Measurements from ENCODE around the gene USF2. TPM values are rescaled to one million over a fixed set of nuclear protein-coding genes. Genes with fewer than 3 reads are reported as not detected.

The USF2 gene
- total and polyA plus RNA-seq, 2 of the 8 experiments (the other 6 are each of a cell fraction or from before 2014, with no cell fraction given), result 74.1 to 109 TPM

DNA sequence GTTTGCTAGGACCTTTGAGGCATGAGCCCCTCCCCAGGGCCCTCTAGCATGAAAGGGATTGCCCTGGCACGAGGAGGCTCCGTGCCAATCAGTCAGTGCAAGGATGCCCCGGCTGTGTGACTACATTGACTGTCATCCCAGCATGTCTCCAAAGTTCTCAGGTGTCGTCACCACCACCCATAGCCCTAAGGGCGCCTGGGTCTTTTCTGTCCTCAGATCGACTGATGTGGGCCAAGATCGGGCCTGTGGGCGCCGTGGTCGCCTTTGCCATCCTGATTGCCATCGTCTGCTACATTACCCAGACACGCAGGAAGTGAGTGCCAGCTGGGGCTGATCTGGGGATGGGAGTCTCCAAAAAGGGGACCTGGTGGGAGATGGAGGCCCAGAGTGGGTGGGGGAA lies 41.6 kb downstream of the USF2 start:
- peaks cover 0 to 2% (median 0%) of the 10 kb centered on the region in 4 experiments; a peak in 1 of 7 replicates for H3K4me1 ChIP-seq (replicated peaks in 1 of 4; ENCODE audit: control insufficient read depth in 3 of 4, insufficient read depth in 4 of 4, low read length in 3 of 4)
- H4K20me1 ChIP-seq (replicated peaks in 1 of 2; ENCODE audit: control insufficient read depth in 1 of 2, insufficient read depth in 2 of 2, low read length in 2 of 2), result no peaks in the 10 kb centered on the region
- H2AK5ac ChIP-seq (ENCODE audit: low read depth, low read length), result no peak overlapping the region
- CTCF ChIA-PET (ENCODE audit: partially characterized antibody), result interaction anchor here (0.8 to 1.0 kb wide), 2 partner anchors 16 to 20 kb away, joined by 3 to 4 read pairs; no protein-coding TSS in a partner anchor
- no peak overlapping the region for H3K4me3 ChIP-seq (ENCODE audit: extremely low read depth in 1 of 4, insufficient read depth in 2 of 4, low read depth in 3 of 4, low read length in 4 of 4)
- no peak overlapping the region for H3K4ac ChIP-seq (replicated peaks; ENCODE audit: insufficient read length, low read depth, low read length)
- H2BK120ac ChIP-seq (replicated peaks; ENCODE audit: low read depth, low read length), result no peak overlapping the region
- no peak overlapping the region for H3K56ac ChIP-seq (replicated peaks; ENCODE audit: insufficient read length, low read depth, low read length)
- H3K23me2 ChIP-seq (ENCODE audit: low read depth, low read length), result no peaks in the 10 kb centered on the region
- POLR2A ChIA-PET (ENCODE audit: partially characterized antibody), result no interaction called here
- no peak overlapping the region for H3K23ac ChIP-seq (ENCODE audit: insufficient read length)
- no peak overlapping the region for H2BK20ac ChIP-seq (ENCODE audit: low read length)
- H4K91ac ChIP-seq (replicated peaks; ENCODE audit: insufficient read length, low read length), result no peak overlapping the region
- H3K9ac ChIP-seq (replicated peaks in 1 of 4; ENCODE audit: extremely low read depth in 1 of 4, low read depth in 3 of 4, low read length in 3 of 4), result no peak overlapping the region
- no peak overlapping the region for H3K14ac ChIP-seq (ENCODE audit: insufficient read length)
- no peak overlapping the region for H2AFZ ChIP-seq (ENCODE audit: low read length)
- no peaks in the 10 kb centered on the region for H3K36me3 ChIP-seq (ENCODE audit: control insufficient read depth in 2 of 4, insufficient read depth in 4 of 4, low read length in 3 of 4)
- no peak overlapping the region for H2BK5ac ChIP-seq (ENCODE audit: low read depth, low read length)
- H3K9me3 ChIP-seq (ENCODE audit: insufficient read depth in 2 of 2, low read depth in 1 of 2, low read length in 1 of 2), result no peaks in the 10 kb centered on the region
- H3K79me1 ChIP-seq (ENCODE audit: low read depth, low read length), result no peaks in the 10 kb centered on the region
- no peaks in the 10 kb centered on the region for H3K27me3 ChIP-seq (replicated peaks in 1 of 4; ENCODE audit: control insufficient read depth in 3 of 4, extremely low read depth in 1 of 4, insufficient read depth in 3 of 4, low read length in 3 of 4)
- H3K18ac ChIP-seq (ENCODE audit: extremely low read depth, low read length), result no peak overlapping the region
- FAIRE-seq (no peak), DNase-seq (ENCODE audit: low read depth in 1 of 2, low spot score in 2 of 2) (no peak)
- WGBS, 2 experiments (ENCODE audit: extremely low coverage in 1 of 2, insufficient coverage in 1 of 2, insufficient read length in 1 of 2, insufficient replicate concordance in 2 of 2, low coverage in 1 of 2, low lambda C conversion rate in 2 of 2, missing lambda C conversion rate in 1 of 2), result 97% methylated on average over 12 of the region's 12 CpGs; no CpG with 5 or more reads in 1 of the 2 experiments
- H3K4me2 ChIP-seq (ENCODE audit: insufficient read depth in 1 of 2, low read depth in 2 of 2, low read length in 2 of 2), result no peak overlapping the region
- no peaks in the 10 kb centered on the region for H3K79me2 ChIP-seq (ENCODE audit: control insufficient read depth in 1 of 2, insufficient read depth in 2 of 2, low read length in 2 of 2)
- no peak overlapping the region for H2BK15ac ChIP-seq (ENCODE audit: low read length)
- no peak overlapping the region for H3K27ac ChIP-seq (ENCODE audit: low read depth, low read length)
- H4K5ac ChIP-seq (ENCODE audit: insufficient read length, low read depth, low read length), result no peak overlapping the region
- no peak overlapping the region for H2BK12ac ChIP-seq (ENCODE audit: low read depth, low read length)
- H4K8ac ChIP-seq (ENCODE audit: extremely low read depth, insufficient read depth, low read length), result no peak overlapping the region
- TF ChIP-seq CBX8 (IDR thresholded peaks at IDR 0.05; ENCODE audit: borderline replicate concordance, low read depth, low read length), result no peak

Measured in H1 (cell line).